HG03039 (cell line): ENCODE results near the gene C5.
"Not testable (repeated sequence)": the region's sequence is repeated elsewhere in the genome, so short reads cannot be mapped to it uniquely, and the experiment has no call there.

Experiments used
- ATAC-seq: cut with Tn5 transposase; IDR thresholded peaks from one replicate; pipeline ENCODE4 v1.9.1; 2021; ENCODE audit warnings: mild to moderate bottlenecking, moderate library complexity; ENCODE audit not compliant: unreplicated experiment

C5 gene

GRCh38 chr9:121050128-121050988 is at the start of gene C5:
Gene C5 (minus strand): TSS chr9:121050275. CDS start chr9:121050246, 29 bp downstream.
- ATAC-seq: no peak

GRCh38 chr9:121098567-121099198 is 48.6 kb upstream of the C5 start:
- no peak for ATAC-seq

GRCh38 chr9:121095057-121095456 is 45.0 kb upstream of the C5 start:
- no peak for ATAC-seq

- ATAC-seq: not testable (repeated sequence)
Measured at GRCh38 chr9:121090743-121091142, 40.7 kb upstream of the C5 start.

GRCh38 chr9:121088576-121088975 is 38.5 kb upstream of the C5 start:
- ATAC-seq: no peak

GRCh38 chr9:121085661-121086060 is 35.6 kb upstream of the C5 start:
- ATAC-seq: no peak

GRCh38 chr9:121082075-121082474 is 32.0 kb upstream of the C5 start:
- no peak for ATAC-seq

- ATAC-seq: peak; percentile 2
Measured at GRCh38 chr9:121075251-121076036, 25.4 kb upstream of the C5 start.

GRCh38 chr9:121074370-121075250 is 24.5 kb upstream of the C5 start, which contains the start of gene CNTRL:
Gene CNTRL (plus strand): TSS chr9:121074955. CDS start chr9:121088327, 13,372 bp downstream.
- ATAC-seq: peak; percentile 71

- ATAC-seq: no peak
Measured at GRCh38 chr9:121073038-121073437, 23.0 kb upstream of the C5 start.

GRCh38 chr9:121071756-121072421 is 21.8 kb upstream of the C5 start:
- ATAC-seq: no peak

GRCh38 chr9:121071370-121071755 is 21.3 kb upstream of the C5 start:
- ATAC-seq: no peak

GRCh38 chr9:121069396-121069795 is 19.3 kb upstream of the C5 start:
- no peak for ATAC-seq

- no peak for ATAC-seq
Measured at GRCh38 chr9:121067640-121068039, 17.6 kb upstream of the C5 start.

- no peak for ATAC-seq
Measured at GRCh38 chr9:121066850-121067249, 16.8 kb upstream of the C5 start.

GRCh38 chr9:121059998-121060636 is 10.0 kb upstream of the C5 start:
- no peak for ATAC-seq

- no peak for ATAC-seq
Measured at GRCh38 chr9:121059513-121059912, 9.4 kb upstream of the C5 start.

- no peak for ATAC-seq
Measured at GRCh38 chr9:121057821-121058220, 7.7 kb upstream of the C5 start.

- no peak for ATAC-seq
Measured at GRCh38 chr9:121055642-121056143, 5.6 kb upstream of the C5 start.
